ENCODE results near the gene PDGFRB. TPM values are rescaled to one million over a fixed set of nuclear protein-coding genes. Genes with fewer than 3 reads are reported as not detected.

The PDGFRB gene
- polyA plus RNA-seq, 1 experiment, result 276 TPM

DNA sequence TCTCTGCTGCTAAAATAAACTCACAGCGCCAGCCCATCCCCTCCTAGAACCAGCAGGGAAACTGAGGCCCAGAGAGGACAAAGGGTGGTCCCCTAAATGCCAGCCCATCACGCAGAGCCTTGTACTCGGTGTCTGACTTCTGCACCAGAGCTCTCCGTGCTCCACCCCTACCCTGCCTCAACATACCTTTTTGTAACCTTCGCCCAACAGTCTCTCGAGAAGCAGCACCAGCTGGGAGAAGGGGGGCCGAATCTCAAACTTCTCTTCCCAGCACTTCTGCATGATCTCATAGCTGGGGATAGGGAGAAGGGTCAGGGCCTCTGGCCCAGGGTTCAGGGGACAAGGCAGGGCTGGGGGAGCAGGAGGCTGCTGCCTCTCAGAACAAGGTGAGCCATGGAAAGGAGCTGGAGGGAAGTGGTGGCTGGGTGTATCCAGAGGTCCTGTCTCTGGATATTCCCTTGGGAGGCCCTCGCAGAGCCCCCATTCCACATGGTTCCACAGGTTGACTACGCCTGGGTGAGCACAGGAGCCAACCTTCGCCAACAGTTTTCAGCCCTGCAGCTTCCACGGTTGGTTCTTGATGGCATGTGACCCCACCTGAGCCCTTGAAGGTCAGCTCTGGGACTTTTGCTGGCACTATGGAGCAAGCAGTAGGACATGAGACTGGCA, 37.0 kb downstream of the PDGFRB start:
- Histone ChIP-seq H3K27me3 (ENCODE audit: control insufficient read depth, insufficient read depth, low read length) (no peaks in the 10 kb centered on the region), H3K4me3 (ENCODE audit: low read depth, low read length) (no peak overlapping the region), H3K36me3 (ENCODE audit: control insufficient read depth, insufficient read depth, low read length) (peaks cover 85% of the 10 kb centered on the region)
- TF ChIP-seq, protein P1, sequence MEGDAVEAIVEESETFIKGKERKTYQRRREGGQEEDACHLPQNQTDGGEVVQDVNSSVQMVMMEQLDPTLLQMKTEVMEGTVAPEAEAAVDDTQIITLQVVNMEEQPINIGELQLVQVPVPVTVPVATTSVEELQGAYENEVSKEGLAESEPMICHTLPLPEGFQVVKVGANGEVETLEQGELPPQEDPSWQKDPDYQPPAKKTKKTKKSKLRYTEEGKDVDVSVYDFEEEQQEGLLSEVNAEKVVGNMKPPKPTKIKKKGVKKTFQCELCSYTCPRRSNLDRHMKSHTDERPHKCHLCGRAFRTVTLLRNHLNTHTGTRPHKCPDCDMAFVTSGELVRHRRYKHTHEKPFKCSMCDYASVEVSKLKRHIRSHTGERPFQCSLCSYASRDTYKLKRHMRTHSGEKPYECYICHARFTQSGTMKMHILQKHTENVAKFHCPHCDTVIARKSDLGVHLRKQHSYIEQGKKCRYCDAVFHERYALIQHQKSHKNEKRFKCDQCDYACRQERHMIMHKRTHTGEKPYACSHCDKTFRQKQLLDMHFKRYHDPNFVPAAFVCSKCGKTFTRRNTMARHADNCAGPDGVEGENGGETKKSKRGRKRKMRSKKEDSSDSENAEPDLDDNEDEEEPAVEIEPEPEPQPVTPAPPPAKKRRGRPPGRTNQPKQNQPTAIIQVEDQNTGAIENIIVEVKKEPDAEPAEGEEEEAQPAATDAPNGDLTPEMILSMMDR (IDR thresholded peaks at IDR 0.05; ENCODE audit: insufficient read depth, low read depth, low read length), result no peak
- DNase-seq (ENCODE audit: low read depth), result no peak
- ChIA-PET POLR2A (no interaction called here), CTCF (interaction anchor here (0.8 to 2.2 kb wide), 3 partner anchors 8 to 70 kb away, joined by 3 to 8 read pairs (median 3); no protein-coding TSS in a partner anchor)

GRCh38 chr5:150117945-150118560, 37.6 kb downstream of the PDGFRB start:
- peaks cover 81% of the 10 kb centered on the region for H3K36me3 ChIP-seq (ENCODE audit: control insufficient read depth, insufficient read depth, low read length)
- ChIA-PET POLR2A (no interaction called here), CTCF (interaction anchor here (0.8 to 2.2 kb wide), 3 partner anchors 8 to 70 kb away, joined by 3 to 8 read pairs (median 3); no protein-coding TSS in a partner anchor)
- no peaks in the 10 kb centered on the region for H3K27me3 ChIP-seq (ENCODE audit: control insufficient read depth, insufficient read depth, low read length)
- H3K4me3 ChIP-seq (ENCODE audit: low read depth, low read length), result no peak overlapping the region
- DNase-seq (ENCODE audit: low read depth), result no peak
- TF ChIP-seq, protein P1 (IDR thresholded peaks at IDR 0.05; ENCODE audit: insufficient read depth, low read depth, low read length), result no peak

DNA sequence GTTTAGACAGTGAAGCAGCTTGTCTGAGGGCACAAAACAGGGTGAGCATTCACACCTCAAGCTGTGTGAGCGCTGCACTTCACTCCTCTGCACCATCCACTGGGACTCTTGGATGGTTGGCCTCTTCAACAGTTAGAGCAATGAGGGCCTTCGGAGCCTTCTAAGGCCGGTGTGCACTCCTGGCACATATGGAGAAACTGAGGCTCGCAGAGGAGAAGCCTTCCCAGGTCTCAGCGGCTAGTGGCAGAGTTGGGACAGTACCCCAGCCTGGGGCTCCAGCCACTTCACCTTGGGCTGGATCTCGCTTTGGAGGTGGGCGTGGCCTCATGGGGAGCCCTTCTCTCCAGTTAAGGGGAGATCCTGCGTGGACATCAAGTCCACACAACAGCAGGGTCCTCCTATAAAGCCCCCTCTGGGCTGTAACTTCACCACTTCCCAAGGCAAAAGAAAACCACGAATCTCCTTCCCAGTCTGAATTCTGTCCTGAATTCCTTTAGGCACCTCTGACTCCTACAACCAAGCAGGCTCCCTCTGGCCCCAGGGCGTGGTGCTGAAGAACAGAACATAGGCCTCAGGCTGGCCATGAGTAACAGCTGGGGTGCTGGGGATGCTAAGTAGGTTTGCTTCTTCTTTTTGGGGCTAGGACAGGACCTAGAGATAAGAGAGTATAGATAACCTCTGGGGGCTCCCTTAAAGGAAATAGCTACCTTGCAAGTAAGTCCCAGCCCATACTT, 38.8 kb downstream of the PDGFRB start:
- no peak for DNase-seq (ENCODE audit: low read depth)
- CTCF ChIA-PET, result no interaction called here
- H3K36me3 ChIP-seq (ENCODE audit: control insufficient read depth, insufficient read depth, low read length), result peaks cover 69% of the 10 kb centered on the region
- no peak overlapping the region for H3K4me3 ChIP-seq (ENCODE audit: low read depth, low read length)
- no peaks in the 10 kb centered on the region for H3K27me3 ChIP-seq (ENCODE audit: control insufficient read depth, insufficient read depth, low read length)
- POLR2A ChIA-PET, result no interaction called here
- TF ChIP-seq, protein P1 (IDR thresholded peaks at IDR 0.05; ENCODE audit: insufficient read depth, low read depth, low read length), result no peak

DNA sequence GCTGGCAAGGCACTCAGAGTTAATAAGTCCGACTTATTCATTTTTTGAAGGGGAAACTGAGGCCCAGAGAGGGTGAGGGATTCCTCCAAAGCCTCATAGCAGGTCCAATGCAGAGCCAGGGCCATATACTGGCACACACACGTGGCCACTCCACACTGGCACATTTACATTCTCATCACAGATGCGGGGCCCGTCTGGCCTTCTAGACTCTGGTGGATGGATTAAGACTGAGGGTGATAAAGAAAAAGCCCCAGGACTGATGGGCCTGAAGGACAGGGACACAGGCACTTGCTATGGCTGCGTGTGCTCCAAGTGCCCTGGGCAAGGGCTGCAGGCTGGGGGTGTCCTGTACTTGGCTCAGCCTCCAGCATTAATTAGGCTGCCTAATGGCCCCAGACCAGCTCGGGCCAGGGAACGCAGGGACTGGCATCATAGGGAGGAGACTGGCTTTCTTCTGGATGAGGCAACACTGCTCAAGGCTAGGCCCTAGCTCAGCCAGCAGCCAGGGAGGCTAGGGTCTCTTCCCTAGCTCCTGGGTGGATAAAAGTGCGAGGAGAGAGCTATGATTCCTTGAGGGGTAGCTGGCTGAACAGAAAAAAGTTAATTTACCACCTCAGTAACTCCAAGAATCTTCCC, 40.8 kb downstream of the PDGFRB start:
- CTCF ChIA-PET, result interaction anchor here (0.9 to 2.7 kb wide), 8 partner anchors 9 to 281 kb away, joined by 3 to 8 read pairs (median 4); no protein-coding TSS in a partner anchor
- Histone ChIP-seq H3K36me3 (ENCODE audit: control insufficient read depth, insufficient read depth, low read length) (peaks cover 50% of the 10 kb centered on the region), H3K27me3 (ENCODE audit: control insufficient read depth, insufficient read depth, low read length) (no peaks in the 10 kb centered on the region), H3K4me3 (ENCODE audit: low read depth, low read length) (no peak overlapping the region)
- POLR2A ChIA-PET, result interaction anchor here (0.6 kb wide), 1 partner anchor 115 kb away, joined by 3 read pairs; no protein-coding TSS in a partner anchor
- DNase-seq (ENCODE audit: low read depth), result no peak
- TF ChIP-seq, protein P1 (IDR thresholded peaks at IDR 0.05; ENCODE audit: insufficient read depth, low read depth, low read length), result no peak

All from BJ (cell line).